Measurements from ENCODE around the gene ANKUB1.

Gene ANKUB1

GRCh38 chr3:149727656-149728055, 64.7 kb downstream of the ANKUB1 start:
- TF ChIP-seq CTCF (conservative IDR thresholded peaks at IDR 0.05; ENCODE audit: low read depth): no peak
- CTCF ChIA-PET: interaction anchor here (0.6 kb wide), 1 partner anchor 26 kb away, joined by 4 read pairs; no protein-coding TSS in a partner anchor
- POLR2A ChIA-PET (ENCODE audit: low non-redundant PET): interaction anchor here (0.7 kb wide), 1 partner anchor 148 kb away, joined by 3 read pairs; no protein-coding TSS in a partner anchor

GRCh38 chr3:149726716-149727407, 65.5 kb downstream of the ANKUB1 start:
- ChIA-PET CTCF (no interaction called here), POLR2A (ENCODE audit: low non-redundant PET) (no interaction called here)
- TF ChIP-seq CTCF (conservative IDR thresholded peaks at IDR 0.05; ENCODE audit: low read depth): no peak
- H3K27ac ChIP-seq: no peak overlapping the region
- DNase-seq (ENCODE audit: low spot score): no peak

More at GRCh38 chr3:149727656-149728055, 64.7 kb downstream of the ANKUB1 start:
- DNase-seq (ENCODE audit: low spot score): no peak
- no peak overlapping the region for H3K27ac ChIP-seq

- POLR2A ChIA-PET (ENCODE audit: low non-redundant PET): interaction anchor here (0.5 kb wide), 1 partner anchor 193 kb away, joined by 6 read pairs; no protein-coding TSS in a partner anchor
- CTCF ChIA-PET: no interaction called here
- no peak overlapping the region for H3K27ac ChIP-seq
- no peak for TF ChIP-seq CTCF (conservative IDR thresholded peaks at IDR 0.05; ENCODE audit: low read depth)
- no peak for DNase-seq (ENCODE audit: low spot score)
Observed at GRCh38 chr3:149723781-149724180, 68.6 kb downstream of the ANKUB1 start.

- H3K27ac ChIP-seq: no peak overlapping the region
- no peak for DNase-seq (ENCODE audit: low spot score)
- CTCF ChIA-PET: no interaction called here
- no peak for TF ChIP-seq CTCF (conservative IDR thresholded peaks at IDR 0.05; ENCODE audit: low read depth)
- POLR2A ChIA-PET (ENCODE audit: low non-redundant PET): no interaction called here
Observed at GRCh38 chr3:149720918-149721317, 71.4 kb downstream of the ANKUB1 start.

- ChIA-PET POLR2A (ENCODE audit: low non-redundant PET) (no interaction called here), CTCF (interaction anchor here (0.6 to 2.5 kb wide), 14 partner anchors 14 to 681 kb away, joined by 3 to 14 read pairs (median 4); no protein-coding TSS in a partner anchor)
- TF ChIP-seq CTCF (conservative IDR thresholded peaks at IDR 0.05; ENCODE audit: low read depth): peak; percentile 80
- H3K27ac ChIP-seq: no peak overlapping the region
- DNase-seq (ENCODE audit: low spot score): peak; percentile 53
Observed at GRCh38 chr3:149717391-149718056, 74.8 kb downstream of the ANKUB1 start.

GRCh38 chr3:149716984-149717383, 75.4 kb downstream of the ANKUB1 start:
- TF ChIP-seq CTCF (conservative IDR thresholded peaks at IDR 0.05; ENCODE audit: low read depth): no peak
- CTCF ChIA-PET: interaction anchor here (0.5 to 2.5 kb wide), 13 partner anchors 13 to 700 kb away, joined by 3 to 14 read pairs (median 4); no protein-coding TSS in a partner anchor
- POLR2A ChIA-PET (ENCODE audit: low non-redundant PET): no interaction called here
- no peak overlapping the region for H3K27ac ChIP-seq
- no peak for DNase-seq (ENCODE audit: low spot score)

Measured in RWPE1 (cell line).